GM12878 (cell line): ENCODE data around the gene SPHK1.

ENCODE experiments used
- HDAC2 ChIP-seq: fragments of 200-600 bp; sonication (generic); IDR thresholded peaks from 2 replicates; pipeline ENCODE4 v1.6.1; 2017
- MEF2A ChIP-seq: IDR thresholded peaks from 2 replicates; pipeline ENCODE4 v1.6.1; 2011; ENCODE audit warnings: low read depth, mild to moderate bottlenecking, low read length, moderate library complexity; ENCODE audit not compliant: insufficient read depth
- NFXL1 ChIP-seq: fragments of 450-650 bp; IDR thresholded peaks from 2 replicates; pipeline ENCODE4 v1.6.1; 2017; ENCODE audit warnings: antibody characterized with exemption, mild to moderate bottlenecking, borderline replicate concordance
- NFYB ChIP-seq: IDR thresholded peaks from 2 replicates; pipeline ENCODE4 v1.6.1; 2011; ENCODE audit warnings: low read depth, mild to moderate bottlenecking, low read length, improper control_type of control experiment, moderate library complexity; ENCODE audit not compliant: insufficient read depth
- RELA ChIP-seq: fragments of 450-650 bp; IDR thresholded peaks from 2 replicates; pipeline ENCODE4 v1.8.0; 2014; ENCODE audit warnings: borderline replicate concordance; ENCODE audit not compliant: partially characterized antibody
- TF ChIP-seq, protein P1 (sequence below): IDR thresholded peaks from 2 replicates; pipeline ENCODE4 v1.6.1; 2012; ENCODE audit warnings: mild to moderate bottlenecking, low read depth, low read length

DNA sequence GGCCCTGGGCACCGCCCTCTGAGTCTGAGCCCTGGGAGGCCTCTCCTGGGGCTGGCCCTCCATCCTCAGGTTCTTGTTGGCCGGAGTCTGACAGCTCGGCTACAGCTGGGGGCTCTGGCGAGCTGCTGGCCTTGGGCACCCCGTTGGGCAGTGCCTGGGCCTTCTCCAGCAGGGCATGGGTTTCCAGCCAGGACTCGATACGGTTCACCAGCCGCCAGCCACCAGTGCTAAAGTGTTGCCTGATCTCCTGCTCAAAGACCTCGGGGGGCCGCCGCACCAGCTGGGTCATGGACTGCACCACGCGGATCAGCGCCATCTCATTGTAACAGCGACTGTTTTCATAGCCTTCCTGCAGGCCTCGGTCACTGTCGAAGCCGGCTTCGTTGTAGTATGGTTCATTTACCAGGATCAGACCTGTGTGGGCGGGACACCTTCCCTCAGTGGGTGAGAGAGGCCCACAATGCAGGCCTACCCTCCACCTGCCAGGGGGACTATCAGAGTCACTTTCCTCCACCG is 6.8 kb downstream of the SPHK1 start:
- TF ChIP-seq NFYB, result no peak
- no peak for TF ChIP-seq NFXL1
- no peak for TF ChIP-seq MEF2A
- TF ChIP-seq HDAC2, result no peak
- TF ChIP-seq, protein P1, sequence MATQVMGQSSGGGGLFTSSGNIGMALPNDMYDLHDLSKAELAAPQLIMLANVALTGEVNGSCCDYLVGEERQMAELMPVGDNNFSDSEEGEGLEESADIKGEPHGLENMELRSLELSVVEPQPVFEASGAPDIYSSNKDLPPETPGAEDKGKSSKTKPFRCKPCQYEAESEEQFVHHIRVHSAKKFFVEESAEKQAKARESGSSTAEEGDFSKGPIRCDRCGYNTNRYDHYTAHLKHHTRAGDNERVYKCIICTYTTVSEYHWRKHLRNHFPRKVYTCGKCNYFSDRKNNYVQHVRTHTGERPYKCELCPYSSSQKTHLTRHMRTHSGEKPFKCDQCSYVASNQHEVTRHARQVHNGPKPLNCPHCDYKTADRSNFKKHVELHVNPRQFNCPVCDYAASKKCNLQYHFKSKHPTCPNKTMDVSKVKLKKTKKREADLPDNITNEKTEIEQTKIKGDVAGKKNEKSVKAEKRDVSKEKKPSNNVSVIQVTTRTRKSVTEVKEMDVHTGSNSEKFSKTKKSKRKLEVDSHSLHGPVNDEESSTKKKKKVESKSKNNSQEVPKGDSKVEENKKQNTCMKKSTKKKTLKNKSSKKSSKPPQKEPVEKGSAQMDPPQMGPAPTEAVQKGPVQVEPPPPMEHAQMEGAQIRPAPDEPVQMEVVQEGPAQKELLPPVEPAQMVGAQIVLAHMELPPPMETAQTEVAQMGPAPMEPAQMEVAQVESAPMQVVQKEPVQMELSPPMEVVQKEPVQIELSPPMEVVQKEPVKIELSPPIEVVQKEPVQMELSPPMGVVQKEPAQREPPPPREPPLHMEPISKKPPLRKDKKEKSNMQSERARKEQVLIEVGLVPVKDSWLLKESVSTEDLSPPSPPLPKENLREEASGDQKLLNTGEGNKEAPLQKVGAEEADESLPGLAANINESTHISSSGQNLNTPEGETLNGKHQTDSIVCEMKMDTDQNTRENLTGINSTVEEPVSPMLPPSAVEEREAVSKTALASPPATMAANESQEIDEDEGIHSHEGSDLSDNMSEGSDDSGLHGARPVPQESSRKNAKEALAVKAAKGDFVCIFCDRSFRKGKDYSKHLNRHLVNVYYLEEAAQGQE, result no peak
- TF ChIP-seq RELA, result no peak
